ENCODE data around the gene SORL1.

Gene SORL1

GRCh38 chr11:121538054-121538453, 85.9 kb downstream of the SORL1 start:
- H3K4me1 ChIP-seq (ENCODE audit: insufficient read depth, low read length, severe bottlenecking) = peaks cover 53% of the 10 kb centered on the region
- no peaks in the 10 kb centered on the region for H3K9me2 ChIP-seq (ENCODE audit: low read depth, low read length)
- TF ChIP-seq, protein P1, sequence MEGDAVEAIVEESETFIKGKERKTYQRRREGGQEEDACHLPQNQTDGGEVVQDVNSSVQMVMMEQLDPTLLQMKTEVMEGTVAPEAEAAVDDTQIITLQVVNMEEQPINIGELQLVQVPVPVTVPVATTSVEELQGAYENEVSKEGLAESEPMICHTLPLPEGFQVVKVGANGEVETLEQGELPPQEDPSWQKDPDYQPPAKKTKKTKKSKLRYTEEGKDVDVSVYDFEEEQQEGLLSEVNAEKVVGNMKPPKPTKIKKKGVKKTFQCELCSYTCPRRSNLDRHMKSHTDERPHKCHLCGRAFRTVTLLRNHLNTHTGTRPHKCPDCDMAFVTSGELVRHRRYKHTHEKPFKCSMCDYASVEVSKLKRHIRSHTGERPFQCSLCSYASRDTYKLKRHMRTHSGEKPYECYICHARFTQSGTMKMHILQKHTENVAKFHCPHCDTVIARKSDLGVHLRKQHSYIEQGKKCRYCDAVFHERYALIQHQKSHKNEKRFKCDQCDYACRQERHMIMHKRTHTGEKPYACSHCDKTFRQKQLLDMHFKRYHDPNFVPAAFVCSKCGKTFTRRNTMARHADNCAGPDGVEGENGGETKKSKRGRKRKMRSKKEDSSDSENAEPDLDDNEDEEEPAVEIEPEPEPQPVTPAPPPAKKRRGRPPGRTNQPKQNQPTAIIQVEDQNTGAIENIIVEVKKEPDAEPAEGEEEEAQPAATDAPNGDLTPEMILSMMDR (IDR thresholded peaks at IDR 0.05; ENCODE audit: low read length) = no peak
- TF ChIP-seq EZH2 (IDR thresholded peaks at IDR 0.05; ENCODE audit: borderline replicate concordance, low read length) = no peak
- no peak overlapping the region for H2AFZ ChIP-seq (ENCODE audit: low read length)
- H3K4me3 ChIP-seq (ENCODE audit: low read depth, low read length, poor library complexity, severe bottlenecking) = no peak overlapping the region
- H3K27ac ChIP-seq (ENCODE audit: low read depth, low read length, poor library complexity, severe bottlenecking) = peak overlapping the region; percentile 39
- no peak overlapping the region for H3K4me2 ChIP-seq (ENCODE audit: low read length)
- no peak overlapping the region for H3K9ac ChIP-seq (ENCODE audit: low read length)
- peaks cover 84% of the 10 kb centered on the region for H3K36me3 ChIP-seq (ENCODE audit: insufficient read depth, low read length)
- no peaks in the 10 kb centered on the region for H3K27me3 ChIP-seq (ENCODE audit: insufficient read depth, low read length)
- no peaks in the 10 kb centered on the region for H3K9me3 ChIP-seq (ENCODE audit: low read length)
- H4K20me1 ChIP-seq (ENCODE audit: insufficient read depth, low read length) = no peaks in the 10 kb centered on the region
- H3K79me2 ChIP-seq (ENCODE audit: insufficient read depth, low read length) = no peaks in the 10 kb centered on the region
- H3F3A ChIP-seq (ENCODE audit: insufficient read depth, low read length) = no peaks in the 10 kb centered on the region

- Histone ChIP-seq H4K20me1 (ENCODE audit: insufficient read depth, low read length) (no peaks in the 10 kb centered on the region), H2AFZ (ENCODE audit: low read length) (no peak overlapping the region), H3K4me3 (ENCODE audit: low read depth, low read length, poor library complexity, severe bottlenecking) (no peak overlapping the region), H3K27ac (ENCODE audit: low read depth, low read length, poor library complexity, severe bottlenecking) (no peak overlapping the region), H3K9ac (ENCODE audit: low read length) (no peak overlapping the region), H3K27me3 (ENCODE audit: insufficient read depth, low read length) (no peaks in the 10 kb centered on the region), H3K4me2 (ENCODE audit: low read length) (no peak overlapping the region), H3K9me2 (ENCODE audit: low read depth, low read length) (no peaks in the 10 kb centered on the region), H3F3A (ENCODE audit: insufficient read depth, low read length) (no peaks in the 10 kb centered on the region), H3K79me2 (ENCODE audit: insufficient read depth, low read length) (no peaks in the 10 kb centered on the region), H3K4me1 (ENCODE audit: insufficient read depth, low read length, severe bottlenecking) (peaks cover 43% of the 10 kb centered on the region), H3K9me3 (ENCODE audit: low read length) (no peaks in the 10 kb centered on the region), H3K36me3 (ENCODE audit: insufficient read depth, low read length) (peaks cover 85% of the 10 kb centered on the region)
- TF ChIP-seq, protein P1 (IDR thresholded peaks at IDR 0.05; ENCODE audit: low read length) = no peak
- no peak for TF ChIP-seq EZH2 (IDR thresholded peaks at IDR 0.05; ENCODE audit: borderline replicate concordance, low read length)
Observed at GRCh38 chr11:121539000-121539399, 86.9 kb downstream of the SORL1 start.

DNA sequence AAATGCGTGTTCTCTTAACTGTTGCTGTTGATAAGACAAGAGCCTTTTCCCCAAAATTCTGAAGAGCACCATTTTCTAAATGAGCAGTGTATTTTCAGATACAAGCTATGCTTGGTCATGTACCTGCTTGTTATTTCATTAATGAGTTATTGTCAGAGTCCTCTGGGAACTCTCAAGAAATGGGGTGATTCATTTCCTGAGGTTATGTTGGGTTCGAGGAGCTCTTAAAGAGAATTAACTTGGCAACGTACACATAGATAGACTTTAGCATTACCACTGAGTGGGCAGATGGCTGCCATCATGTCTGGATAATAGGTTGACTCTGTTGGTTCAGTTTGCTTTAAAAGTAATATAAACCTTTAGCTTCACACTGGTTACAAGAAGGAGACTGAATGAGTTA, 88.5 kb downstream of the SORL1 start:
- Histone ChIP-seq H4K20me1 (ENCODE audit: insufficient read depth, low read length) (no peaks in the 10 kb centered on the region), H3K4me1 (ENCODE audit: insufficient read depth, low read length, severe bottlenecking) (peaks cover 31% of the 10 kb centered on the region), H3K9me3 (ENCODE audit: low read length) (no peaks in the 10 kb centered on the region), H3F3A (ENCODE audit: insufficient read depth, low read length) (no peaks in the 10 kb centered on the region), H3K36me3 (ENCODE audit: insufficient read depth, low read length) (peaks cover 88% of the 10 kb centered on the region), H3K4me3 (ENCODE audit: low read depth, low read length, poor library complexity, severe bottlenecking) (no peak overlapping the region), H3K9ac (ENCODE audit: low read length) (no peak overlapping the region), H3K4me2 (ENCODE audit: low read length) (no peak overlapping the region), H3K79me2 (ENCODE audit: insufficient read depth, low read length) (no peaks in the 10 kb centered on the region), H2AFZ (ENCODE audit: low read length) (no peak overlapping the region), H3K27me3 (ENCODE audit: insufficient read depth, low read length) (no peaks in the 10 kb centered on the region), H3K9me2 (ENCODE audit: low read depth, low read length) (no peaks in the 10 kb centered on the region), H3K27ac (ENCODE audit: low read depth, low read length, poor library complexity, severe bottlenecking) (no peak overlapping the region)
- TF ChIP-seq, protein P1 (IDR thresholded peaks at IDR 0.05; ENCODE audit: low read length) = no peak
- no peak for TF ChIP-seq EZH2 (IDR thresholded peaks at IDR 0.05; ENCODE audit: borderline replicate concordance, low read length)
